Heart right ventricle (tissue), 16 donors: ENCODE data around the gene ARID5B. TPM values are rescaled to one million over a fixed set of nuclear protein-coding genes. Genes with fewer than 3 reads are reported as not detected.
A peak's percentile ranks its signal among the peaks of the same experiment; 100 is the strongest.

Source experiments
- ATAC-seq, 8 donors: fragments of 200-7000 bp; cut with Tn5 transposase; one replicate each; pipeline ENCODE4 v1.9.1; 2020; ENCODE audit warnings: mild to moderate bottlenecking in 8 of 8, moderate library complexity in 8 of 8, moderate number of reproducible peaks in 1 of 8
- DNase-seq, 2 donors: peaks; one replicate each; pipeline ENCODE4 v3.0.0-alpha.2; 2020
- H3K27ac ChIP-seq, 10 donors: fragments of 200-600 bp; sonication (generic) in 2 of 10; one replicate each; pipeline versions ENCODE4 v1.5.0 to v1.8.0; 2020 to 2022; ENCODE audit warnings: mild to moderate bottlenecking in 3 of 10
- H3K27me3 ChIP-seq, 7 donors: fragments of 200-600 bp; one replicate each; pipeline ENCODE4 v1.8.0; 2021 to 2022; ENCODE audit warnings: mild to moderate bottlenecking in 2 of 7
- H3K36me3 ChIP-seq, 9 donors: fragments of 200-600 bp; sonication (generic) in 1 of 9; one replicate each; pipeline versions ENCODE4 v1.5.0 to v1.8.0; 2020 to 2022; ENCODE audit warnings: mild to moderate bottlenecking in 2 of 9
- H3K4me1 ChIP-seq, 9 donors: fragments of 200-600 bp; sonication (generic) in 1 of 9; one replicate each; pipeline versions ENCODE4 v1.5.0 to v1.8.0; 2020 to 2022; ENCODE audit warnings: mild to moderate bottlenecking in 4 of 9
- H3K4me3 ChIP-seq, 10 donors: fragments of 200-600 bp; sonication (generic) in 2 of 10; one replicate each; pipeline versions ENCODE4 v1.5.0 to v1.8.0; 2020 to 2022; ENCODE audit warnings: mild to moderate bottlenecking in 7 of 10, moderate library complexity in 2 of 10
- H3K9me3 ChIP-seq, 11 donors: fragments of 200-600 bp in 10 of 11; sonication (generic) in 2 of 11; one replicate each; pipeline versions ENCODE4 v1.5.0 to v1.8.0; 2013 to 2022; ENCODE audit warnings: mild to moderate bottlenecking in 2 of 11, control low read depth in 1 of 11, moderate library complexity in 1 of 11
- WGBS, 2 donors: extraction: QIAGEN DNeasy Blood & Tissue Kit; methylation state at CpG; one replicate each; pipeline ENCODE4 v1.1.7; 2013; ENCODE audit warnings: inconsistent platforms in 1 of 2; 5-methylcytosine and 5-hydroxymethylcytosine counted together
- intact Hi-C, 10 donors: fragments of 100-400 bp; cut with DNase I; formaldehyde crosslinking; loops; one replicate each; pipeline versions ENCODE4 v1.11.1 to v1.14.2; 2022
- polyA plus RNA-seq, 2 donors: library from polyadenylated mRNA; stranded (reverse); fragments of 200-250 nt; gene quantifications; one replicate each; pipeline ENCODE4 v1.2.3, GENCODE V29; 2013
- total RNA-seq, 10 donors: library from RNA; stranded (reverse); fragmentation: NEBNext Ultra II Directional in 3 of 10; extraction: Animal tissue kit (Norgen Biotek cat#: 25700) in 3 of 10; gene quantifications; one replicate each; pipeline versions ENCODE4 v1.2.1 to v1.2.4, GENCODE V29; 2021 to 2023
- TF ChIP-seq, protein P1 (sequence below), 9 donors: fragments of 200-600 bp; sonication (generic) in 2 of 9; IDR thresholded peaks; one replicate each; pipeline versions ENCODE4 v1.5.0 to v1.8.0; 2021 to 2022; ENCODE audit warnings: antibody characterized with exemption in 9 of 9, mild to moderate bottlenecking in 5 of 9, moderate library complexity in 1 of 9
- donor health status: Arrhythmogenic right ventricular cardiomyopathy.
- donor health status: ischemic (EF 13 %, LVEDD 7.1; RV severe dilation, severe dysfunction).
- donor health status: healthy with polysubstance abuse.
- donor health status: DM: no; HTN: yes; CAD: no.
- donor health status: DM: no; HTN: no; CAD: no.
- donor health status: ischemic (EF 25% LVEDD 6.9; RV normal size, moderate dysfunction).
- donor health status: ischemic (EF 25% LVEDD 5.7; RV mildly dilated, moderate dysfunction).
- donor health status: healthy.
- donor health status: DM: yes; HTN: yes; CAD: no.
- donor health status: Ischemic cardiomyopathy.
- donor health status: ischemic (EF 35%, LVEDD 5.7; RV mildly dilated, moderate dysfunction).
- donor health status: nonischemic (EF 11% LVEDD 7.7; RV severe dilation, severe dysfunction).
- donor health status: DM: yes; HTN: yes; CAD: no.
- donor health status: PGD.
- donor health status: ischemic (EF 29% LVEDD 5.4; RV normal size, mild dysfunction).
- donor health status: nonischemic (EF 23%, LVEDD 6.1; RV moderate dilation, normal function).

ARID5B gene
- total and polyA plus RNA-seq, 12 donors = 5.3 to 108 (median 25.5) TPM

DNA sequence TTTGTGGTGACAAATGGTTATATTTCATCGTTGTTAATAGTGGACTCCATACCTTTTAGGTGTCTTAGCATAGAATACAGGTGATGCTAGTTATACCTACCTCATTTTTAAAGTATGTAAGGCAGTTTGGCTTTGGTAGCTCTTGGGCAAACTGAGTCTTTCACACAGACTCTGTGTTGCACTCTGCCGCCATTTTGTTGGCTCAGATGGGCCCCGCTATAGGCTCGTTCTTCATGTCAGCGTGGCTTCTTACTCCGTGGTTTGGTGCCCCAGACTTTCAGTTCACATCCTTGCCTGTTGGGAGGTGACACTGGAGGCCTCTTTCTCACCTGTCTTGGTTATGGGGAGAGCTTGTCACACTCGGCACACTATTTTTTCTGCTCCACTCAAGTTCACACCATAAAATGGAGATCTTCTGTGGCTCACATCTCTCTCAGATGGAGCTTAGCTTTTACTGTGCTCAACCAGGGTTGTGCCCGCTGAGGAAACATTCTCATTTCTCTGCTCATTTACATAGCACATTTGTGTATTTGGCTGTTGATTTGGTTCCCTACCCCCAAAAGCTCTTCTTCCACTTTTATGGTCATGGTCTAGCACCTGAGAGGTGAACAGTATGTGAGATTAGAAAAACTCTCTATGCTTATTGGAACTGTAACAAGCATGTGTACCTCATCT lies 178.5 kb downstream of the ARID5B start:
- WGBS, 2 donors = 97 to 99% methylated on average over 8 of the region's 8 CpGs
- Histone ChIP-seq H3K4me1 (peaks cover 24 to 94% (median 85%) of the 10 kb centered on the region in 9 donors), H3K9me3 (no peaks in the 10 kb centered on the region), H3K27ac (peak overlapping the region in 8 of 10 donors; percentile 86 to 93 (median 88)), H3K27me3 (no peaks in the 10 kb centered on the region), H3K4me3 (no peak overlapping the region), H3K36me3 (peaks cover 0 to 41% (median 0%) of the 10 kb centered on the region in 9 donors)
- intact Hi-C loops = loop anchor here in 6 of 10 donors (5.0 kb wide), 2 partner anchors 33 to 178 kb away; partner anchors contain the start of gene ARID5B (in 1 of the 6)
- DNase-seq (no peak), ATAC-seq (no peak)
- TF ChIP-seq, protein P1, sequence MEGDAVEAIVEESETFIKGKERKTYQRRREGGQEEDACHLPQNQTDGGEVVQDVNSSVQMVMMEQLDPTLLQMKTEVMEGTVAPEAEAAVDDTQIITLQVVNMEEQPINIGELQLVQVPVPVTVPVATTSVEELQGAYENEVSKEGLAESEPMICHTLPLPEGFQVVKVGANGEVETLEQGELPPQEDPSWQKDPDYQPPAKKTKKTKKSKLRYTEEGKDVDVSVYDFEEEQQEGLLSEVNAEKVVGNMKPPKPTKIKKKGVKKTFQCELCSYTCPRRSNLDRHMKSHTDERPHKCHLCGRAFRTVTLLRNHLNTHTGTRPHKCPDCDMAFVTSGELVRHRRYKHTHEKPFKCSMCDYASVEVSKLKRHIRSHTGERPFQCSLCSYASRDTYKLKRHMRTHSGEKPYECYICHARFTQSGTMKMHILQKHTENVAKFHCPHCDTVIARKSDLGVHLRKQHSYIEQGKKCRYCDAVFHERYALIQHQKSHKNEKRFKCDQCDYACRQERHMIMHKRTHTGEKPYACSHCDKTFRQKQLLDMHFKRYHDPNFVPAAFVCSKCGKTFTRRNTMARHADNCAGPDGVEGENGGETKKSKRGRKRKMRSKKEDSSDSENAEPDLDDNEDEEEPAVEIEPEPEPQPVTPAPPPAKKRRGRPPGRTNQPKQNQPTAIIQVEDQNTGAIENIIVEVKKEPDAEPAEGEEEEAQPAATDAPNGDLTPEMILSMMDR (IDR thresholded peaks at IDR 0.05) = no peak

DNA sequence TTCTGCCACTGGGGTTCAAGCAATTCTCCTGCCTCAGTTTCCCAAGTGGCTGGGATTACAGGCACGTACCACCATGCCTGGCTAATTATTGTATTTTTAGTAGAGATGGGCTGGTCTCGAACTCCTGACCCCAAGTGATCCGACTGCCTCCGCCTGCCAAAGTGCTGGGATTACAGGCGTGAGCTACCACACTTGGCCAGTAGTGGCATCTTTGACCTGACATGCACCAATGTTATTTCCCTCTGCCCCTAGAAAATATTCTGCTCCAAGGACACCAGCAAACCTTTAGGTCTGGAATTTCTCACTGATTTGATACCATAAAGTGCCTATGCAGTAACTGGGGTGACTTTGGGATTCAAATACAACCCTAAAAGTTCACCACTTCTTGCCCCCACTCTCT lies 179.4 kb downstream of the ARID5B start:
- DNase-seq (no peak), ATAC-seq (no peak)
- no peaks in the 10 kb centered on the region for H3K27me3 ChIP-seq
- no peaks in the 10 kb centered on the region for H3K9me3 ChIP-seq
- peaks cover 21 to 89% (median 79%) of the 10 kb centered on the region in 9 donors for H3K4me1 ChIP-seq
- peaks cover 0 to 41% (median 4%) of the 10 kb centered on the region in 9 donors for H3K36me3 ChIP-seq
- H3K4me3 ChIP-seq = no peak overlapping the region
- H3K27ac ChIP-seq = peak overlapping the region; percentile 21 to 93 (median 88)
- WGBS, 2 donors = 56 to 64% methylated on average over 5 of the region's 5 CpGs
- intact Hi-C loops = loop anchor here in 6 of 10 donors (5.0 kb wide), 2 partner anchors 34 to 179 kb away; partner anchors contain the start of gene ARID5B (in 1 of the 6)
- TF ChIP-seq, protein P1 (IDR thresholded peaks at IDR 0.05) = no peak

DNA sequence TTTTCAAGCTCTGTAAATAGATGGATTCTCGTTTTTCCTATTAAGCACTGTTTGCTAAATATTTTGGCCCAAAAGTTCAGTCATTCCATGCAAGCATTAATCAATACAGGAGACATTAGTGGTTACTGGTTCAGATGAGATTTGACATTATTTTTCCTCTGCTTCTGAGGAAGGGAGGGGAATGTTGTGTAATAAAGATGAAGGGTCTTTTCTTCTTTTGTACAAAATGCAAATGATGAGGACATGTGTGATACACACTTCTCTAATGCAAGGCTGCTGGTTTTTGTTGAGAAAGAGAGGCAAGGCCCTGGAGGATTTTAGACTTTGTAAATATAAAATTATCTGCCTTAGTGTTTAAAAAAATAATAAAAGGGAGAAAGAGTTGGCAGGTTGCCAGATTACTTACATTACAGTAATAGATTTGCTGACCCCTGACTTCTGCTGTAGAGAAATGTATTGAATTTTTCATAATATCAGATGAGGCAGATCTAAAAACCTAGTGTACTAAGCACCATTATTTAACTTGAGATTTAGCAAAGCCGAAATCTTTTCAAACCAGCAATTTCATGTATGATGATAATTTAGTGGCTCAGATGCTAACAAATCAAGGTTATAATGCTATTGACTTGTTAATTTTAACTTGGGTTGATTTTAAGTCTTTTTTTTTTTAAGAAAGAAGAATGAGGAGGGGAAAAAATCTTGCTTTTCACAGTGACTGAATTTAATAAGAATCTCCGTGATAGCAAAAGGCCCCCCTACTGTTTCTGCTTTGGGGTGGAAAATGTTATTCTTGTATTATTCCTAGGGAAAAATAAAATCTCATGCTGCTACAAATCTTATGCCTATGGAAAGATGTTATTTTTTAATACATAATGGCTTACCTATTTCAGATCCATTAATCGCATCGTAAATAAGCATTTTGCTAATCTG lies 180.1 kb downstream of the ARID5B start:
- TF ChIP-seq, protein P1 (IDR thresholded peaks at IDR 0.05) = no peak
- Histone ChIP-seq H3K27me3 (no peaks in the 10 kb centered on the region), H3K27ac (peak overlapping the region; percentile 47 to 93 (median 88)), H3K9me3 (no peaks in the 10 kb centered on the region), H3K36me3 (peaks cover 0 to 41% (median 9%) of the 10 kb centered on the region in 9 donors), H3K4me1 (peaks cover 19 to 82% (median 72%) of the 10 kb centered on the region in 9 donors), H3K4me3 (peak overlapping the region in 2 of 10 donors; percentile 20 to 27)
- WGBS, 2 donors = 72 to 75% methylated on average over 5 of the region's 5 CpGs
- intact Hi-C loops = loop anchor here in 6 of 10 donors (2.0 to 5.0 kb wide), 3 partner anchors 33 to 179 kb away; partner anchors contain the start of gene ARID5B (in 1 of the 6)
- DNase-seq (no peak), ATAC-seq (no peak)

DNA sequence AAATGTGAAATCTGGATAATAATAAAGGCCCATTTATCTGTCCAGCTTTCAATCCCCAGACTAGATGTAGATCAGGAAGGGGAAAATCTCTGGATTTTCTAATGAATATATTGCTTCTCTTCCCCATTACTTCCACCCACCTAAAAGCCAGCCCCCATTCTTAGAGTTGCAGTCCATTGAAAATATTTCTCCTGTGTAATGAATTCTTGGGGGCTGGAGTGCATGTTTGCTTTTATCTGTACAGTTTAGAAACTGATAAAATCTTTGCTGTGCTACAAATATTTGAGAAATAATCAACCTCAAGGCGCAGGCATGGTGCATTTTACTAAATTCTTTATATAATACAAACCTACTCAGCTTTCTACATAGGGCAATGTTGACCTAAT lies 180.8 kb downstream of the ARID5B start:
- intact Hi-C loops = loop anchor here in 6 of 10 donors (2.0 to 5.0 kb wide), 3 partner anchors 33 to 180 kb away; partner anchors contain the start of gene ARID5B (in 1 of the 6)
- Histone ChIP-seq H3K4me1 (peaks cover 18 to 75% (median 65%) of the 10 kb centered on the region in 9 donors), H3K4me3 (peak overlapping the region in 5 of 10 donors; percentile 12 to 27 (median 20)), H3K27ac (peak overlapping the region; percentile 63 to 93 (median 88)), H3K36me3 (peaks cover 0 to 42% (median 14%) of the 10 kb centered on the region in 9 donors), H3K9me3 (no peaks in the 10 kb centered on the region), H3K27me3 (no peaks in the 10 kb centered on the region)
- no peak for DNase-seq
- ATAC-seq = no peak
- 63 to 65% methylated on average over 1 of the region's 1 CpG for WGBS, 2 donors
- TF ChIP-seq, protein P1 (IDR thresholded peaks at IDR 0.05) = no peak
